Measurements from ENCODE around the gene FRAS1. TPM values are rescaled to one million over a fixed set of nuclear protein-coding genes. Genes with fewer than 3 reads are reported as not detected.
"Not testable (repeated sequence)": the region's sequence is repeated elsewhere in the genome, so short reads cannot be mapped to it uniquely, and the experiment has no call there.

FRAS1 gene
- total RNA-seq, 6 experiments from 2014 or later: 0.12 to 1.5 (median 0.45) TPM

DNA sequence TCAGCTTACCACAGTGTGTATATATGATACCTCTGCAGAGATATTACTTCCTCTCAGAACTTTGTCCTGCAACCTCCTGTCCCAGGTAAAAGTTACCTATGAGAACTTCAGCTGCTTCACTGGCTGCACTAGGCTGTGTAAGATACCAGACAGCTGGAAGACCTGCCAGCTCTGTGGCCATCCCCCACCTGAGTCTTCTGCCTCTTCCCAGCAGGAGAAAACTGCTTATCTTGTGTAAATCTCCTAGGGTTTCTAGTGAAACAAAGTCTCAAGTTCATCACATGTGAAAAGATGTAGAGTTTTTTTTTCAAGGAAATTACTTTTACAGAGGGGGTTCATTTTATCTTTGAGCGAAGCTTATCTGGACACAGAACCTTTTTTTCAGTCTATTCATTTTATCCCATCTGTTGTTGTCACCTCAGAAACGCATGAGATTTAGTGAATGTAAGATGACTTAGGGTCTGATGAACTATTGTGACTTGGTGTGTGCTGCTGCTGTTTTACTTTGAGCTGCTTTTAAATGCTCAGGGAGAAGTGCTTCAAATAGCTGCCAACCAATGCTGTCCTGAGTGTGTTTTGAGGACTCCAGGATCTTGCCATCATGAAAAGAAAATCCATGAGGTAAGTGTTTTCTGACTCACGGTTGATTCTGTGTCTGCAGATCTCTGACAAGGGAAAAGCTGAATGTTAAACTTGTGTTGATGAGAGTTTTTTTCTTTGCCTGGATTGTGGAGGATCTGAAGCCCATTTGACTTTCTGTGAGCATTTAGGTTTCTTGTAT is 187.8 kb downstream of the FRAS1 start:
- DNase-seq (no peak), ATAC-seq (no peak)
- H3K4me1 ChIP-seq: no peaks in the 10 kb centered on the region
- TF ChIP-seq, protein P1, sequence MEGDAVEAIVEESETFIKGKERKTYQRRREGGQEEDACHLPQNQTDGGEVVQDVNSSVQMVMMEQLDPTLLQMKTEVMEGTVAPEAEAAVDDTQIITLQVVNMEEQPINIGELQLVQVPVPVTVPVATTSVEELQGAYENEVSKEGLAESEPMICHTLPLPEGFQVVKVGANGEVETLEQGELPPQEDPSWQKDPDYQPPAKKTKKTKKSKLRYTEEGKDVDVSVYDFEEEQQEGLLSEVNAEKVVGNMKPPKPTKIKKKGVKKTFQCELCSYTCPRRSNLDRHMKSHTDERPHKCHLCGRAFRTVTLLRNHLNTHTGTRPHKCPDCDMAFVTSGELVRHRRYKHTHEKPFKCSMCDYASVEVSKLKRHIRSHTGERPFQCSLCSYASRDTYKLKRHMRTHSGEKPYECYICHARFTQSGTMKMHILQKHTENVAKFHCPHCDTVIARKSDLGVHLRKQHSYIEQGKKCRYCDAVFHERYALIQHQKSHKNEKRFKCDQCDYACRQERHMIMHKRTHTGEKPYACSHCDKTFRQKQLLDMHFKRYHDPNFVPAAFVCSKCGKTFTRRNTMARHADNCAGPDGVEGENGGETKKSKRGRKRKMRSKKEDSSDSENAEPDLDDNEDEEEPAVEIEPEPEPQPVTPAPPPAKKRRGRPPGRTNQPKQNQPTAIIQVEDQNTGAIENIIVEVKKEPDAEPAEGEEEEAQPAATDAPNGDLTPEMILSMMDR (IDR thresholded peaks at IDR 0.05): no peak
- no peak for TF ChIP-seq POLR2A (IDR thresholded peaks at IDR 0.05)
- H3K9me3 ChIP-seq: no peaks in the 10 kb centered on the region
- WGBS (ENCODE audit: insufficient coverage, low coverage, low lambda C conversion rate, missing lambda C conversion rate): 45% methylated on average over 3 of the region's 3 CpGs
- H3K4me3 ChIP-seq: no peak overlapping the region
- H3K27ac ChIP-seq: no peak overlapping the region
- H3K36me3 ChIP-seq: no peaks in the 10 kb centered on the region
- intact Hi-C loops (cut with DNase I): no loop called here
- H3K27me3 ChIP-seq: no peaks in the 10 kb centered on the region

DNA sequence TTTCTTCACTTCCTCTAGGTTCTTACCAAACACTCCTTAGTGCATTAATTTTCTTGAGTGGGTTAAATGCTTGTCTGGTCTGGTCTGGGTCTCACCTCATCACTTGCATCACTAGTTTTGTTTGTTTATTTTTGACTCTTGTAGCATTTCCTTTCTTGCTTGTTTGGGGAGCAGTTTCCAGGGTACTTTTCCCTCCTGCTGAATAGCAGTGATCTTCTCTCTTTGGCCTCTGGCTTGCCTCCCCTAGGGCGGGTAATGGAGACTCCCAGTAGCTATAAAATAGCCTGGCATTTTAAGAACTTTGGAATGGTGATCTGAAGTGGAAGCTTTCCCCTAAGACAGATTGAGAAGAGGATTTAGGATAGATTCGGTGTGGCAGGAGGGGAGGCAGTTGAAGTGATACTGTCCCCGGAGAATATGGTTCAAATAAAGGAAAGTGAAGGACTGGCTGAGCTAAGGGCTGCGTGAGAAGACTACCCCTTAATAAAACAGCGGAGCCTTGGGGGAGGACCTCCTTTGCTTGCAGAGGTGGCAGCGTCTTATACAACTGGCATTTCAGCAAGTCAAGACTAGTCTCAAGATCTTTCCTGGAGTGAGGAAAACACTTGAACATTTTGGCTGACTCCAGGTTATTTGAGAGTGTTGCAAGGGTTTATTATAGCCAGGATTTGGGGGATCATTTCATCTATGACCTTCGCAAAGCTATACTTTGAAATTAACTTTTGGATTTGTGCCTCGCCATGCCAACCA is 190.6 kb downstream of the FRAS1 start:
- H3K27ac ChIP-seq: no peak overlapping the region
- H3K4me3 ChIP-seq: no peak overlapping the region
- no peaks in the 10 kb centered on the region for H3K9me3 ChIP-seq
- ATAC-seq (no peak), DNase-seq (no peak)
- no peaks in the 10 kb centered on the region for H3K4me1 ChIP-seq
- WGBS (ENCODE audit: insufficient coverage, low coverage, low lambda C conversion rate, missing lambda C conversion rate): 73% methylated on average over 7 of the region's 8 CpGs
- no peaks in the 10 kb centered on the region for H3K27me3 ChIP-seq
- H3K36me3 ChIP-seq: no peaks in the 10 kb centered on the region
- intact Hi-C loops (cut with DNase I): no loop called here
- no peak for TF ChIP-seq POLR2A (IDR thresholded peaks at IDR 0.05)
- TF ChIP-seq, protein P1 (IDR thresholded peaks at IDR 0.05): no peak

DNA sequence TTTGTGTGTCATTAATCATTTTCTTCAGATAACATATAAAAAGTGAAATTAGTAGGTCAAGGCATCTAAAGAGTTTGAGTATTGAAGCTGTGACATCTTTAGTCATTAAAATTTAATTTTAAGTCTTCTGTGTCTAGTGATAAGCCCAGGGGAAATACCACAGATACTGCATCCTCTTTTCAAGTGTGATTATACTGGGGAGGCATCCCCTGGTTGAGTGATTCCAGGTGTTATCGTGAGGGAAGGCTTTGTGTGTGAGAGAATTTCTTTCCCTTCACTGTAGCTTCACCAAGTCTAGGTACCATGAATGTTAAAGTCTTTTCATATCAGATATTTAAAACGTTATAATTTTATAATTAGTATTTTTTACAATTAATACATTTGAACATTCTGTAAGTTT is 193.4 kb downstream of the FRAS1 start:
- no peak overlapping the region for H3K27ac ChIP-seq
- WGBS (ENCODE audit: insufficient coverage, low coverage, low lambda C conversion rate, missing lambda C conversion rate): 42% methylated on average over 2 of the region's 2 CpGs
- no peaks in the 10 kb centered on the region for H3K4me1 ChIP-seq
- H3K36me3 ChIP-seq: no peaks in the 10 kb centered on the region
- DNase-seq: no peak
- ATAC-seq: no peak
- H3K27me3 ChIP-seq: no peaks in the 10 kb centered on the region
- no peak for TF ChIP-seq POLR2A (IDR thresholded peaks at IDR 0.05)
- intact Hi-C loops (cut with DNase I): no loop called here
- no peaks in the 10 kb centered on the region for H3K9me3 ChIP-seq
- H3K4me3 ChIP-seq: no peak overlapping the region

DNA sequence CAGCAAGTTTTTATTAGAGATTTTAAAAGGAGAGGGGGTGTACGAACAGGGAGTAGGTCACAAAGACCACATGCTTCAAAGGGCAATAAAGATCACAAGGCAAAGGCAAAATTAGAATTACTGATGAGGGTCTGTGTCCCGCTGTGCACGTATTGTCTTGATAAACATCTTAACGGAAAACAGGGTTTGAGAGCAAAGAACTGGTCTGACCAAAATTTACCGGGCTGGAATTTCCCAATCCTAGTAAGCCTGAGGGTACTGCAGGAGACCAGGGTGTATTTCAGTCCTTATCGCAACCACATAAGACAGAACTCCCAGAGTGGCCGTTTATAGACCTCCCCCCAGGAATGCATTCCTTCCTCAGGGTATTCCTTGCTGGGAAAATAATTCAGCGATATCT is 195.7 kb downstream of the FRAS1 start:
- H3K4me1 ChIP-seq; intact Hi-C loops (cut with DNase I); H3K4me3 ChIP-seq; ATAC-seq; H3K27ac ChIP-seq; H3K27me3 ChIP-seq; H3K36me3 ChIP-seq; DNase-seq; H3K9me3 ChIP-seq: not testable (repeated sequence)
- 89% methylated on average over 6 of the region's 8 CpGs for WGBS (ENCODE audit: insufficient coverage, low coverage, low lambda C conversion rate, missing lambda C conversion rate)

DNA sequence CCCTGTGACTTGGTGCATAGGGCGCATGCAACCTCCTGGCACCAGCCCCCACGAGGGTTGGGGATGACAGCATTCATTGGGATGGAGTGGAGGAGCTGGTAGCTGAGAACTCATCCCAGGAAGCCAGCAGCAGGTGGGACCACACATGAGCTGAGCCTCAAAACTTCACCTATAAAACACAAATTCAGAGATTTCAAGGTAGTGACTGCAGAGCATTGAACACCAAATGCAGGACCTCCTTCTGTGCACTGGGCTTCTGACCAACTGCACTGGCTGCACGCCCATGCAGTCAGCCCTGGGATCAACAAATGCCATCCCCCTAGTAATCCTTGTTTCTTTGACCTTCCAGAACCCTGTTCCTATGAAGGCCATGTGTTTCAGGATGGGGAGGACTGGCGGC is 197.8 kb downstream of the FRAS1 start:
- intact Hi-C loops (cut with DNase I): no loop called here
- ATAC-seq (no peak), DNase-seq (no peak)
- Histone ChIP-seq H3K27ac (no peak overlapping the region), H3K9me3 (no peaks in the 10 kb centered on the region), H3K27me3 (no peaks in the 10 kb centered on the region), H3K4me3 (no peak overlapping the region), H3K4me1 (no peaks in the 10 kb centered on the region), H3K36me3 (no peaks in the 10 kb centered on the region)
- WGBS (ENCODE audit: insufficient coverage, low coverage, low lambda C conversion rate, missing lambda C conversion rate): 43% methylated on average over 2 of the region's 4 CpGs
- TF ChIP-seq, protein P1 (IDR thresholded peaks at IDR 0.05): no peak
- no peak for TF ChIP-seq POLR2A (IDR thresholded peaks at IDR 0.05)

Measured in right lobe of liver (tissue), 6 donors.